Activated CD8-positive, alpha-beta T cell treated with anti-CD3 and anti-CD28 coated beads for 36 hours (primary cell): Measurements from ENCODE around the gene RAC3. TPM values are rescaled to one million over a fixed set of nuclear protein-coding genes. Genes with fewer than 3 reads are reported as not detected.

Source experiments
- ATAC-seq: fragments of 200-7000 bp; cut with Tn5 transposase; one replicate; pipeline ENCODE4 v1.10.0; 2021; ENCODE audit warnings: mild to moderate bottlenecking, moderate library complexity
- CTCF ChIA-PET: fragments of 350-600 bp; sonication (Branson Sonifier 250); formaldehyde crosslinking; loops from one replicate; lab custom pipeline; 2021; ENCODE audit warnings: antibody characterized with exemption; lab: Charles Lee
- POLR2A ChIA-PET: fragments of 350-600 bp; sonication (Branson Sonifier 250); formaldehyde crosslinking; loops from one replicate; lab custom pipeline; 2021; ENCODE audit warnings: antibody characterized with exemption; lab: Charles Lee
- DNase-seq: peaks from one replicate; pipeline ENCODE4 v3.0.0-alpha.2; 2020
- H3K27ac Mint-ChIP-seq: one replicate; pipeline ENCODE4 v1.8.0; 2021; ENCODE audit warnings: mild to moderate bottlenecking, mixed read lengths
- H3K27me3 Mint-ChIP-seq: one replicate; pipeline ENCODE4 v1.8.0; 2021; ENCODE audit warnings: mixed read lengths
- H3K36me3 Mint-ChIP-seq: one replicate; pipeline ENCODE4 v1.8.0; 2021; ENCODE audit warnings: low read depth, mixed read lengths
- H3K4me1 Mint-ChIP-seq: one replicate; pipeline ENCODE4 v1.8.0; 2021; ENCODE audit warnings: low read depth, mixed read lengths
- H3K4me3 Mint-ChIP-seq: one replicate; pipeline ENCODE4 v1.8.0; 2021; ENCODE audit warnings: mild to moderate bottlenecking, moderate library complexity, mixed read lengths
- H3K9me3 Mint-ChIP-seq: one replicate; pipeline ENCODE4 v1.8.0; 2021; ENCODE audit warnings: mixed read lengths
- CTCF ChIP-seq: fragments of 200-600 bp; IDR thresholded peaks from one replicate; pipeline ENCODE4 v1.8.0; 2022; ENCODE audit warnings: antibody characterized with exemption, mild to moderate bottlenecking
- intact Hi-C: fragments of 100-400 bp; cut with micrococcal nuclease; formaldehyde crosslinking; loops from one replicate; pipeline ENCODE4 v1.10.0; 2022
- total RNA-seq, 2 experiments: library from RNA; stranded (reverse); gene quantifications; one replicate each; pipeline ENCODE4 v1.2.3, GENCODE V29; 2021

The RAC3 gene
- 1 to 10 TPM; 5.5 to 5.8 TPM for total RNA-seq

DNA sequence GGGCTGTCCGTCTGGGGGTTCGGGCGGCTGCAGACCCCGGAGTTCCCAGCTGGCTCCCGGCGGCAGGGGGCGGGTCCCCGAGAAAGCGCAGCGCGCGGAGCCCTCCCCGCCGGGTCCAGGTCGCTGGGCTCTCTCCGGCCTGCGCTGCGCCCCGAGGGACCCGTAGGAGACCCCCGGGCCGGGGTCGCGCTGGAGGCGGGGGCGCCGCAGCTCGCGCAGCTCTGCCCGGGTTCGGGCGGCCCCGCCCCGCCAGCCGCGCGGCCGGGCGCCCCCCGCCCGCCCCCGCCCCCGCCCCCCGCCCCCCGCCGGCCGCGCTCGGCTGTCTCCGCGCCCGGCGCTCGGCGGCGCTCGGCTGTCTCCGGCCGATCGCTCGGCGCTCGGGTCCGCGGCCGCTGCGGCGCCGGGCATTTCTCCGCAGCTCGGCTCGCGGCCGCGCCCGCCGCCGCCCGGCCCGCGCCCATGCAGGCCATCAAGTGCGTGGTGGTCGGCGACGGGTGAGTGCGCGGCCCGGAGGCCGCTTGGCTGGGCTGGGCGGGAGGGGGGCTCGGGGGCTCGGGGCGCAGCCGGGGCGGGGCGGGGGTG lies at the start of gene RAC3:
RAC3 (plus strand) TSS at position 376 of the 582 bp plus-strand sequence; CDS start at position 460, 84 bp downstream.
- intact Hi-C loops, result no loop called here
- H3K4me3 Mint-ChIP-seq, result peak within 1 kb of the TSS; percentile 73
- peaks cover 11% of the 10 kb centered on the region for H3K4me1 Mint-ChIP-seq
- DNase-seq, result no peak
- ChIA-PET CTCF (interaction anchor here (1.3 to 3.8 kb wide), 7 partner anchors 11 to 123 kb away, joined by 4 to 28 read pairs (median 18); partner anchors contain the start of gene DUS1L), POLR2A (interaction anchor here (1.3 kb wide), 1 partner anchor 114 kb away, joined by 3 read pairs; no protein-coding TSS in a partner anchor)
- H3K36me3 Mint-ChIP-seq, result peaks cover 6% of the 10 kb centered on the region
- H3K9me3 Mint-ChIP-seq, result no peaks in the 10 kb centered on the region
- no peaks in the 10 kb centered on the region for H3K27me3 Mint-ChIP-seq
- TF ChIP-seq CTCF, result no peak
- H3K27ac Mint-ChIP-seq, result no peak within 1 kb of the TSS
- peak; percentile 49 for ATAC-seq

GRCh38 chr17:81983011-81983638 lies 48.4 kb upstream of the RAC3 start:
- no peak for DNase-seq
- peaks cover 16% of the 10 kb centered on the region for H3K4me1 Mint-ChIP-seq
- peaks cover 13% of the 10 kb centered on the region for H3K36me3 Mint-ChIP-seq
- no peaks in the 10 kb centered on the region for H3K9me3 Mint-ChIP-seq
- ChIA-PET POLR2A (interaction anchor here (0.7 to 1.8 kb wide), 2 partner anchors 47 to 1216 kb away, joined by 3 to 5 read pairs; no protein-coding TSS in a partner anchor), CTCF (no interaction called here)
- intact Hi-C loops, result no loop called here
- TF ChIP-seq CTCF, result no peak
- ATAC-seq, result no peak
- H3K4me3 Mint-ChIP-seq, result no peak overlapping the region
- H3K27me3 Mint-ChIP-seq, result no peaks in the 10 kb centered on the region
- H3K27ac Mint-ChIP-seq, result no peak overlapping the region

DNA sequence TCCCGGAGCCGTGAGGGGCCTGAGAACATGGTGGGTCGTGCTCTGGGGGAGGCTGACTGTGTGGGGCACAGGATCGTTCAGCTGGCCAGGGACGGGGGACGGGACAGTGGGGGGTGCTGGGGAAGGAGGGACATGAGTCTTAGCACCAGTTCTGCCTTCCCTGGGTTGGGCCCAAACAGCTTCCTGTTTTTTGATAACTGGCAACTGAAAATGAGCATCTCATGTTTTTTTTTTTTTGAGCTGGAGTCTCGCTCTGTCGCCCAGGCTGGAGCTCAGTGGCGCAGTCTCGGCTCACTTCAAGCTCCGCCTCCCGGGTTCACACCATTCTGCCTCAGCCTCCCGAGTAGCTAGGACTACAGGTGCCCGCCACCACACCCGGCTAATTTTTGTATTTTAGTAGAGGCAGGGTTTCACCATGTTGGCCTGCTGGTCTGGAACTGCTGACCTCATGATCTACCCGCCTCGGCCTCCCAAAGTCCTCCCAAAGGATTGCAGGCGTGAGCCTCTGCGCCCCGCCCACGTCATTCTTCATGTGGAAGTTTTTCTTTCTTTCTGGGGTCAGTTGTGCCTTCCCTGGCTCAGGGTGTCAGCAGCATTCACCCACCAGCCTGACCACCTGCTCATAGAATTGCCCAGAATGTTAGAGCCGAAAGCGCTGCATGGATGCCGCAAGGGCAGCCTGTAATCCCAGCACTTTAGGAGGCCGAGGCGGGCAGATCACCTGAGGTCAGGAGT lies 47.7 kb upstream of the RAC3 start:
- ChIA-PET POLR2A (no interaction called here), CTCF (no interaction called here)
- intact Hi-C loops, result no loop called here
- Mint-ChIP-seq H3K27ac (no peak overlapping the region), H3K36me3 (peaks cover 13% of the 10 kb centered on the region), H3K4me3 (no peak overlapping the region), H3K9me3 (no peaks in the 10 kb centered on the region), H3K4me1 (peaks cover 14% of the 10 kb centered on the region), H3K27me3 (no peaks in the 10 kb centered on the region)
- no peak for DNase-seq
- ATAC-seq, result no peak
- no peak for TF ChIP-seq CTCF

- no peaks in the 10 kb centered on the region for H3K9me3 Mint-ChIP-seq
- H3K4me1 Mint-ChIP-seq, result peaks cover 14% of the 10 kb centered on the region
- no peaks in the 10 kb centered on the region for H3K27me3 Mint-ChIP-seq
- intact Hi-C loops, result no loop called here
- no peak overlapping the region for H3K4me3 Mint-ChIP-seq
- H3K36me3 Mint-ChIP-seq, result peaks cover 13% of the 10 kb centered on the region
- CTCF ChIA-PET, result interaction anchor here (0.7 to 1.1 kb wide), 2 partner anchors 26 to 35 kb away, joined by 3 to 5 read pairs; no protein-coding TSS in a partner anchor
- no peak overlapping the region for H3K27ac Mint-ChIP-seq
- DNase-seq (no peak), ATAC-seq (no peak)
- POLR2A ChIA-PET, result no interaction called here
- TF ChIP-seq CTCF, result no peak
Observed at GRCh38 chr17:81984773-81985410, 46.6 kb upstream of the RAC3 start.
